ENCODE results near the gene PLSCR5. TPM values are rescaled to one million over a fixed set of nuclear protein-coding genes. Genes with fewer than 3 reads are reported as not detected.

PLSCR5 gene
- total RNA-seq, 1 donor from 2014 or later = not detected

DNA sequence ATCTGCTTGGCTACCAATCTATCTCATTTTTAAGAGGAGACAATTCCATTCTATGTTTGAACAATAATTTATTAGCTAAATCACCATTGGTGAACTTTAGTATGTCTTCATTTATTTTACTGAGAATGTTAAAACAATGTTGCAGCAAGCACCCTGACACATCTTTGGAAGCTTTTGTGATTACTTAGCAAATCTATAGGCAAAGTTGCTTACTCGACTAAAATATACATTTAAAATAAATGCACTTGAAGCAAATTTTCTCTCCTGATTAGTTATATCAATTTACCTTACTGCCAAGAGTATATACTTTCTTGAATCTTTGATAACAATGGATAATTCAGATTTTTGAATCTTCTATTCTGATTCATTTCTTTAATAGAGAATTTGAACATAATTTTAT, 31.0 kb downstream of the PLSCR5 start:
- Histone ChIP-seq H3K9me3 (replicated peaks) (no peaks in the 10 kb centered on the region), H3K4me1 (no peaks in the 10 kb centered on the region), H3K4me3 (no peak overlapping the region), H3K27ac (replicated peaks) (no peak overlapping the region), H3K27me3 (ENCODE audit: low read depth) (no peaks in the 10 kb centered on the region), H3K36me3 (no peaks in the 10 kb centered on the region)
- intact Hi-C loops (cut with micrococcal nuclease) = no loop called here
- TF ChIP-seq, protein P1, sequence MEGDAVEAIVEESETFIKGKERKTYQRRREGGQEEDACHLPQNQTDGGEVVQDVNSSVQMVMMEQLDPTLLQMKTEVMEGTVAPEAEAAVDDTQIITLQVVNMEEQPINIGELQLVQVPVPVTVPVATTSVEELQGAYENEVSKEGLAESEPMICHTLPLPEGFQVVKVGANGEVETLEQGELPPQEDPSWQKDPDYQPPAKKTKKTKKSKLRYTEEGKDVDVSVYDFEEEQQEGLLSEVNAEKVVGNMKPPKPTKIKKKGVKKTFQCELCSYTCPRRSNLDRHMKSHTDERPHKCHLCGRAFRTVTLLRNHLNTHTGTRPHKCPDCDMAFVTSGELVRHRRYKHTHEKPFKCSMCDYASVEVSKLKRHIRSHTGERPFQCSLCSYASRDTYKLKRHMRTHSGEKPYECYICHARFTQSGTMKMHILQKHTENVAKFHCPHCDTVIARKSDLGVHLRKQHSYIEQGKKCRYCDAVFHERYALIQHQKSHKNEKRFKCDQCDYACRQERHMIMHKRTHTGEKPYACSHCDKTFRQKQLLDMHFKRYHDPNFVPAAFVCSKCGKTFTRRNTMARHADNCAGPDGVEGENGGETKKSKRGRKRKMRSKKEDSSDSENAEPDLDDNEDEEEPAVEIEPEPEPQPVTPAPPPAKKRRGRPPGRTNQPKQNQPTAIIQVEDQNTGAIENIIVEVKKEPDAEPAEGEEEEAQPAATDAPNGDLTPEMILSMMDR (IDR thresholded peaks at IDR 0.05; ENCODE audit: borderline replicate concordance) = no peak
- DNase-seq = no peak

GRCh38 chr3:146569314-146569713, 35.8 kb downstream of the PLSCR5 start:
- intact Hi-C loops (cut with micrococcal nuclease) = no loop called here
- Histone ChIP-seq H3K27ac (replicated peaks) (no peak overlapping the region), H3K4me3 (no peak overlapping the region), H3K36me3 (no peaks in the 10 kb centered on the region), H3K27me3 (ENCODE audit: low read depth) (no peaks in the 10 kb centered on the region), H3K4me1 (no peaks in the 10 kb centered on the region), H3K9me3 (replicated peaks) (no peaks in the 10 kb centered on the region)
- DNase-seq = no peak
- TF ChIP-seq, protein P1 (IDR thresholded peaks at IDR 0.05; ENCODE audit: borderline replicate concordance) = no peak

GRCh38 chr3:146566138-146566537, 39.0 kb downstream of the PLSCR5 start:
- no peaks in the 10 kb centered on the region for H3K4me1 ChIP-seq
- no peaks in the 10 kb centered on the region for H3K36me3 ChIP-seq
- no peak for DNase-seq
- no peak overlapping the region for H3K4me3 ChIP-seq
- no peaks in the 10 kb centered on the region for H3K27me3 ChIP-seq (ENCODE audit: low read depth)
- H3K27ac ChIP-seq (replicated peaks) = no peak overlapping the region
- TF ChIP-seq, protein P1 (IDR thresholded peaks at IDR 0.05; ENCODE audit: borderline replicate concordance) = no peak
- H3K9me3 ChIP-seq (replicated peaks) = no peaks in the 10 kb centered on the region
- intact Hi-C loops (cut with micrococcal nuclease) = no loop called here

DNA sequence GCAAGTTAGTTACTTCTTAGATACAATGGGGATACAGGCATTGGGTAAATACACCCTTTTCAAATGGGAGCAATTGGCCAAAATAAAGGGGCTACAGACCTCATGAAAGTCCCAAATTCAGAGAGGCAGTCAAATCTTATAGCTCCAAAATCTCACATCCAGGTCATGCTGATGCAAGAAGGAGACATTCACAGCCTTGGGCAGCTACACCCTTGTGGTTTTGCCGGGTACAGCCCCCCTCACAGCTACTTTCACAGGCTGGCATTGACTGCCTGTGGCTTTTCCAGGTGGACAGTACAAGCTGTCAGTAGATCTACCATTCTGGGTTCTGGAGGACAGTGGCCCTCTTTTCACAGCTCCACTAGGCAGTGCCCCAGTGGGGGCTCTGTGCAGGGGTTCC, 43.3 kb downstream of the PLSCR5 start:
- intact Hi-C loops (cut with micrococcal nuclease) = no loop called here
- no peak for DNase-seq
- Histone ChIP-seq H3K36me3 (no peaks in the 10 kb centered on the region), H3K9me3 (replicated peaks) (no peaks in the 10 kb centered on the region), H3K27ac (replicated peaks) (no peak overlapping the region), H3K27me3 (ENCODE audit: low read depth) (no peaks in the 10 kb centered on the region), H3K4me1 (no peaks in the 10 kb centered on the region), H3K4me3 (no peak overlapping the region)
- TF ChIP-seq, protein P1 (IDR thresholded peaks at IDR 0.05; ENCODE audit: borderline replicate concordance) = no peak

DNA sequence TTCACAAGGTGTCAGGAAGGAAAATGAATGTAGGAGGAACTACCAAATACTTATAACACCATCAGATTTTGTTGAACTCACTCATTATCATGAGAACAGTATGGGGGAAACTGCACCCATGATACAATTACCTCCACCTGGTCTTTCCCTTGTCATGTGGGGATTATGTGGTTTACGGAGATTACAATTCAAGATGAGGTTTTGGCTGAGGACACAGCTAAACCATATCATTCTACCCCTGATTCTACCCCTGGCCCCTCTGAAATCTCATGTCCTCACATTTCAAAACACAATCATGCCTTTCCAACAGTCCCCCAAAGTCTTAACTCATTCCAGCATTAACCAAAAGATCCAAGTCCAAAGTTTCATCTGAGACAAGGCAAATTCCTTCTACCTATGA, 43.7 kb downstream of the PLSCR5 start:
- no peak for DNase-seq
- Histone ChIP-seq H3K27ac (replicated peaks) (no peak overlapping the region), H3K4me3 (no peak overlapping the region), H3K27me3 (ENCODE audit: low read depth) (no peaks in the 10 kb centered on the region), H3K4me1 (no peaks in the 10 kb centered on the region), H3K36me3 (no peaks in the 10 kb centered on the region), H3K9me3 (replicated peaks) (no peaks in the 10 kb centered on the region)
- intact Hi-C loops (cut with micrococcal nuclease) = no loop called here
- TF ChIP-seq, protein P1 (IDR thresholded peaks at IDR 0.05; ENCODE audit: borderline replicate concordance) = no peak

- no peak overlapping the region for H3K27ac ChIP-seq (replicated peaks)
- DNase-seq = no peak
- no peaks in the 10 kb centered on the region for H3K36me3 ChIP-seq
- TF ChIP-seq, protein P1 (IDR thresholded peaks at IDR 0.05; ENCODE audit: borderline replicate concordance) = no peak
- intact Hi-C loops (cut with micrococcal nuclease) = no loop called here
- no peaks in the 10 kb centered on the region for H3K4me1 ChIP-seq
- no peaks in the 10 kb centered on the region for H3K27me3 ChIP-seq (ENCODE audit: low read depth)
- H3K4me3 ChIP-seq = no peak overlapping the region
- H3K9me3 ChIP-seq (replicated peaks) = no peaks in the 10 kb centered on the region
These were observed 44.5 kb downstream of the PLSCR5 start for GRCh38 chr3:146560678-146561077.

All from left ventricle myocardium inferior (tissue), 1 donor.